Measurements from ENCODE around the gene ZC3H4.
"Not testable (repeated sequence)": the region's sequence is repeated elsewhere in the genome, so short reads cannot be mapped to it uniquely, and the experiment has no call there.

Gene ZC3H4

GRCh38 chr19:47078351-47078750 is 35.2 kb downstream of the ZC3H4 start:
- not testable (repeated sequence) for DNase-seq

GRCh38 chr19:47075941-47076340 is 37.6 kb downstream of the ZC3H4 start:
- no peak for DNase-seq

GRCh38 chr19:47075179-47075810 is 38.3 kb downstream of the ZC3H4 start:
- no peak for DNase-seq

- DNase-seq: no peak
Observed at GRCh38 chr19:47074621-47075020, 39.0 kb downstream of the ZC3H4 start.

- DNase-seq: no peak
Observed at GRCh38 chr19:47073574-47073973, 40.0 kb downstream of the ZC3H4 start.

- no peak for DNase-seq
Observed at GRCh38 chr19:47072323-47072722, 41.3 kb downstream of the ZC3H4 start.

- DNase-seq: no peak
Observed at GRCh38 chr19:47071731-47072130, 41.8 kb downstream of the ZC3H4 start.

GRCh38 chr19:47070756-47071155 is 42.8 kb downstream of the ZC3H4 start:
- DNase-seq: no peak

- no peak for DNase-seq
Observed at GRCh38 chr19:47069795-47070194, 43.8 kb downstream of the ZC3H4 start.

GRCh38 chr19:47068876-47069406 is 44.6 kb downstream of the ZC3H4 start:
- no peak for DNase-seq

GRCh38 chr19:47068246-47068645 is 45.3 kb downstream of the ZC3H4 start:
- no peak for DNase-seq

- no peak for DNase-seq
Observed at GRCh38 chr19:47067215-47067847, 46.2 kb downstream of the ZC3H4 start.

GRCh38 chr19:47066376-47067214 is 47.0 kb downstream of the ZC3H4 start:
- DNase-seq: no peak

GRCh38 chr19:47065242-47065641 is 48.3 kb downstream of the ZC3H4 start:
- no peak for DNase-seq

- DNase-seq: no peak
Observed at GRCh38 chr19:47063874-47064273, 49.7 kb downstream of the ZC3H4 start.

GRCh38 chr19:47058621-47059022 is 55.0 kb downstream of the ZC3H4 start:
- no peak for DNase-seq

- peak; percentile 10 for DNase-seq
Observed at GRCh38 chr19:47057328-47057727, 56.2 kb downstream of the ZC3H4 start.

- DNase-seq: no peak
Observed at GRCh38 chr19:47056411-47056810, 57.2 kb downstream of the ZC3H4 start.

- not testable (repeated sequence) for DNase-seq
Observed at GRCh38 chr19:47050562-47050961, 63.0 kb downstream of the ZC3H4 start.

GRCh38 chr19:47049307-47049700 is 64.3 kb downstream of the ZC3H4 start:
- DNase-seq: no peak

- DNase-seq: peak; percentile 91
Observed at GRCh38 chr19:47047763-47048405, 65.7 kb downstream of the ZC3H4 start.

GRCh38 chr19:47047272-47047762 is 66.3 kb downstream of the ZC3H4 start:
- DNase-seq: no peak

- DNase-seq: no peak
Observed at GRCh38 chr19:47045867-47046470, 67.6 kb downstream of the ZC3H4 start.
